Measurements from ENCODE around the gene ATP6AP1.
"Not testable (repeated sequence)": the region's sequence is repeated elsewhere in the genome, so short reads cannot be mapped to it uniquely, and the experiment has no call there.

Gene ATP6AP1

GRCh38 chrX:154399527-154400368 is 28.7 kb upstream of the ATP6AP1 start:
- DNase-seq (ENCODE audit: low read depth, low spot score), result no peak

DNA sequence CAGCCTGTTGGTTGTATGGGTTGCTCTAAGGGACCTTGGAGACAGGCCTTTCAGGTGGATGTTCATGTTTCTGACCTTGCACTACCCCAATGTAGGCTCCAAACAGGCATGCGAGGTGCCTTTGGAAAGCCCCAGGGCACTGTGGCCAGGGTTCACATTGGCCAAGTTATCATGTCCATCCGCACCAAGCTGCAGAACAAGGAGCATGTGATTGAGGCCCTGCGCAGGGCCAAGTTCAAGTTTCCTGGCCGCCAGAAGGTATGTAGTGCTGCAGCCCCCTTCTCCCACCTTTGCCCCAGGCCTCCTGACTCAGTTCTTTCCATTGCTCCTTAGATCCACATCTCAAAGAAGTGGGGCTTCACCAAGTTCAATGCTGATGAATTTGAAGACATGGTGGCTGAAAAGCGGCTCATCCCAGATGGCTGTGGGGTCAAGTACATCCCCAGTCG is 28.1 kb upstream of the ATP6AP1 start:
- DNase-seq (ENCODE audit: low read depth, low spot score), result not testable (repeated sequence)

- DNase-seq (ENCODE audit: low read depth, low spot score), result peak; percentile 85
Measured at GRCh38 chrX:154401045-154401799, 27.3 kb upstream of the ATP6AP1 start.

DNA sequence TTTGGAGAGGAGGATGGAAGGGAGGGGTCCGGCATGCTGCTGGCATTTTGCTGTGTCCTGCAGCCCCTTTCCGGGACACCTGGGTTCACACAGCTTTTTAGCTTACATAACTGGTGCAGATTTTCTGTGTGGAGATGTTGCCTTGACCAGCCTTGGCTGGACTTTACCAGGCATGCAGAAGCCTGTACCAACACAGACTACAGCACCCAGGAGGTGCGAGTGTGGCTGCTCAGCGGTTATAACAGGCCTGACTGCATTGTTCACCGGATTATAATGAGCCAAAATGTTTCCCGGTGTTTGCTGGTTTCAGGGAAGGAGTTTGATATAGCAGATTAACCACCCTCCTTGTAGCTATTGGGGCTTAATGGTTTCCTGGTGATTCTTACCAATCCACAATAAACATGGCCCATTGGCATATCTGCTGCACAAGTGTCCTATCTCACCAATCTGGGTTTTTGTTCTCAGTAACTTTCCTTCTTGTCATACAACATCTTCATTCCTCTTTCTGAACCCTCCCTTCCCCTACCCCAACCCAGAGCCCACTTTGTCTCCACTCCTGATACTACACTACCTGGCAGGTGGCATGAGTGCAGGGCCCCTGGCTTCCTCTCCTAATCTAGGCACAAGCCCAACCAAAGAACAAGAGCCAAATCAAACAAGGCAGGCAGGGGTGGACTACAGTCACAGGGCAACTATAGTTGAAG is 26.4 kb upstream of the ATP6AP1 start:
- peak; percentile 65 for DNase-seq (ENCODE audit: low read depth, low spot score)

DNA sequence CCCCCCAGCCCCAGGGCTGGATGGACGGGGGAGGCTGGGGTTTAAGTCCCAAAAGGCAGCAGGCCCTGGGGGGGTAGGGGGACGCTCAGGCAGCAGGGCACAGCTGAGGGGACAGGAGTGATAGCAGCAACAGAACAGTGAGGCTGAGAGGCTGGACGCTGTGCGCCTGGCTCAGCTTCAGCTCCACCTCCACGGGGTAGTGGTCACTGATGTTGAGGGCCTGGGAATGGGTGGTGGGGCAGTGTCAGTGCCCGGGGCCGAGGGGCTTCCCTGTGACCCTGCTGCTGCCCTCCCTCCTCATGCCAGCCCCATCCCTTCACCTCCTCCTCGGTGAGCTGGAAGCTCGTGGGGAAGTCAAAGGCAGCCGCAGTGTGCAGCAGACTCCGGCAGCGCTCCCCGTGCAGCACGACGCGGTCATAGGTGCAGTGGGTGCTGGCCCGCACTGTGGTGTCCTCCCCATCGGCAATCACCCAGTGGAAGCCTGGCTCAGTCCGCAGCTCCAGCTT is 25.8 kb upstream of the ATP6AP1 start:
- no peak for DNase-seq (ENCODE audit: low read depth, low spot score)

DNA sequence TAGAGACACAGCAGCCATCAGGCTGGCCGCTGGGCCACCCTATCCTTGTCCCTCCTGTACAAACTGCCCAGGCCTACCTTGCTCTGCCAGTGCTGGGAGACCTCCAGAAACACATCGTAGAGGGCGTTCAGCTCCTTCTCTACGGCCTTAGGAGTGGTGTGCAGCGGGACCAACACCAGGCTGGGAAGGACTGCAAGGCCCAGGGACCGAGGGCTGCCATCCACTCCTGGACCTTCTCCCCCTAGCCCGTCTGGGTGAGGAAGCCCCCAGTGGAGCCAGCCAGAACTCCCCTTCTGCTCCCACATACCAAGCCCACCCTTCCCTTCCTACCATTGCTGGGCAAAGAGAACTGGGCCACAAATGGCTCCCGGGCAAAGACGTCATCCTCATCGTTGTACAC is 25.3 kb upstream of the ATP6AP1 start:
- no peak for DNase-seq (ENCODE audit: low read depth, low spot score)

DNA sequence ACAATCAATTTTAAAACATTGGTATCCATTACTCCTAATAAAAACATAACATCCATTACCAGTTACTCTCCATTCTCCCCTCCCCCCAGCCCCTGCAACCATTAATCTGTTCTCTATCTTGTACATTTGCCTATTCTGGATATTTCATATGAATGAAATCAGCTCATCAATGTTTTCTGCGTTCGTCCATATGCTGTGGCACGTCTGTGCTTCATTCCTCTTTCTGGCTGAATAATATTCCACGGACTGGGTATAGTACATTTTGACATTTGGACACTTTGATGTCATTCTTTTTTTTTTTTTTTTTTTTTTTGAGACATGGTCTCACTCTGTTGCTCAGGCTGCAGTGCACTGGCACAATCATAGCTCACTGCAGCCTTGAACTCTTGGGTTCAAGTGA is 24.6 kb upstream of the ATP6AP1 start:
- DNase-seq (ENCODE audit: low read depth, low spot score), result no peak

GRCh38 chrX:154404625-154405192 is 23.8 kb upstream of the ATP6AP1 start:
- DNase-seq (ENCODE audit: low read depth, low spot score), result no peak

DNA sequence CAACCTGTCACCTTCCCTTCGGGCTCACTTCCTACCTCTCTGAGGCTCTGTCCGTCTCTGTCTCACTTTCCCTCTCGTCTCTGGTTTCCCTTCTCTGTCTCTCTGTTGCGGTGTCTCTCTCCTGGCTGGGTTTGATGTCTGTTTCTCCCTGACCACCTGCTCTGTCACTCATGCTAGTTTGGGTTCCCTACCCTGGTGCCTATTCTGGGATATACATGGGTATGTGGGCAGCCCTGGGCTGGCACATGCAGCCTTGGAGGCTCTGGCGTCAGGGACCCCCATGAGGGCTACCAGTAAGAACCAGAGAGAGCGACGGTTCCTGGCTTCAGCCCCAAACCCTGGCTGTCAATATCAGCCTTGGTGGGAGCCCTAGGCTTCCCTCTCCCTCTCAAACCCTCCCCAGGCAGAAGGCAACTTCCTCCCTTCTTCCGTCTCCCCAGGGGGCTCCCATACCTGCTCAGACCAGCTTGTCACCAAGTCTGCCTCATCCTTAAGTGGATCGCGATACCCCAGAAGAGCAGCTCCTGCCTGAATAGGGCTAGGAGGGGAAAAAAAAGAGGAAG is 19.7 kb upstream of the ATP6AP1 start:
- DNase-seq (ENCODE audit: low read depth, low spot score), result no peak

GRCh38 chrX:154409222-154409871 is 19.1 kb upstream of the ATP6AP1 start, which contains the start of gene DNASE1L1:
DNASE1L1 (minus strand) TSS chrX:154409254; CDS start chrX:154405568, 3,686 bp downstream.
- peak; percentile 99 for DNase-seq (ENCODE audit: low read depth, low spot score)

GRCh38 chrX:154411981-154412340 is 16.5 kb upstream of the ATP6AP1 start:
- DNase-seq (ENCODE audit: low read depth, low spot score), result peak; percentile 76

- no peak for DNase-seq (ENCODE audit: low read depth, low spot score)
Measured at GRCh38 chrX:154412468-154412867, 16.0 kb upstream of the ATP6AP1 start.

DNA sequence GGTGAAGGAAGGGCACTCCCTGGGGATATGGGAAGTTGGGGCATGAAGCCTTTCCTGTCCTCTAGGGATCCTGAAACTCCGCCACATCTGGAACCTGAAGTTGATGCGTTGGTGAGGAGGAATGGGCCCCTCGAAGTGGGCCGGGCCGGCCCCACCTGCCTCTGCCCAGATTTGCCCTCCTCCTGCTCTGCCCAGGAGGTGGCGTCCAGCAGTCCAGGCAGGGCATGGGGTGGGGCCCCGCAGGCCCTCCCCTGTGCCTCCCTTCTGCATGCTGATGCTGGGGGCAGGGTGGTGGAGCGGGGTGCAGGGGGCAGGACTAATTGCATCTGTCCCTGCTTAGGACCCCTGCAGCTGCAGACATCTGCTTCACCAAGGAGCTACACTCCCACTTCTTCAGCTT is 15.3 kb upstream of the ATP6AP1 start:
- DNase-seq (ENCODE audit: low read depth, low spot score), result no peak

- no peak for DNase-seq (ENCODE audit: low read depth, low spot score)
Measured at GRCh38 chrX:154417157-154417556, 11.3 kb upstream of the ATP6AP1 start.

- no peak for DNase-seq (ENCODE audit: low read depth, low spot score)
Measured at GRCh38 chrX:154419189-154419588, 9.3 kb upstream of the ATP6AP1 start.

DNA sequence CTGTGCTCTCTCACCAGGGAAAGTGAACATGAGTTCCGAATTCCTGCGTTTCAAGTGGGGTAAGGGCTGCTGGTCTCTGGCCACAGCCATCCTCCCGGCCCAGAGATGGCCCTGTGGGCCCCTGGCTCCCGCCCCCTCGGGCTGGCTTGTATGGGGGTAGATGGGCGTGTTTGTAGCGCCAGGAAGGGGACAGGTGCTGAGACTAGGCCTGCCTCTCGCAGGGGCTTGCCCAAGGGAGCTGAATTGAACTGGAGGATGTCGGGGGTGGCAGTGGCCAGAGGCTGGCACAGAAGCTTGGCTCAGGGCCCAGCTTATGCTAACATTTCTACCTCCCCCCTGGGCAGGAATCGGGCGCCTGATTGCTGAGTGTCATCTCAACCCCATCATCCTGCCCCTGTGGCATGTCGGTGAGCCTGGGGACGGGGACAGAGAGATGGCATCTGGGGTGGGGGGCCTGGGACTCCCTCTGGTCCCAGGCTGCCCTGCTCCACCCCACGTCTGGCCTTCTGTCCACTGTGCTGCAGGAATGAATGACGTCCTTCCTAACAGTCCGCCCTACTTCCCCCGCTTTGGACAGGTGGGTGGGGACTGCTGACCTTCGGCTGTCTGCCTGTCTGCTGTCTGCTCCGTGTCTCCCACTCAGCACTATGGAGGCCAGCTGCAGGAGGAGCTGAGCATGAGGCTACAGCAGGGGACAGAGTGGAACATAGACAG is 8.6 kb upstream of the ATP6AP1 start:
- DNase-seq (ENCODE audit: low read depth, low spot score), result no peak

GRCh38 chrX:154420402-154420756 is 8.1 kb upstream of the ATP6AP1 start:
- no peak for DNase-seq (ENCODE audit: low read depth, low spot score)

- DNase-seq (ENCODE audit: low read depth, low spot score), result no peak
Measured at GRCh38 chrX:154426916-154427770, 1.3 kb upstream of the ATP6AP1 start.

DNA sequence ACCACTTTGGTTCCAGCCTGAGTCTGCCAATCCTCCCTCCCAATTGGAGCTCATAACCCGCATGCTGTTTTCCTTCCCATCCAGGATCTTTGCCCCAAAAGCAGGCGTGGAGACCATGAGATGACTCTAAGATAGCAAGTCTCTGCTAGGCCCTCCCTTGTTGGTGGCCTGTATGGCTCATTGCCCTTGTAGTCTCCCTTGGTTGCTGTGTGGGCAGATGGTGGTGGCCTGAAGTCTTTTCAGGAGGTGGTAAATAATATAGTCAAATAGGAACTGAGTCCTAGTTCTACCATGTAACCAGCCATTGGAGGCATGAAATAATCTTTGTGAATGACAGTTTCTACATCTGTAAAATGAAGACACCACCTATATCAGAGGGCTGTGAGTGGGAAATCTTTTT is 1.2 kb downstream of the ATP6AP1 start:
- DNase-seq (ENCODE audit: low read depth, low spot score), result no peak

All from ELF-1 (cell line).